RWPE1 (cell line): Measurements from ENCODE around the gene EXOC7.
"Not testable (repeated sequence)": the region's sequence is repeated elsewhere in the genome, so short reads cannot be mapped to it uniquely, and the experiment has no call there.

ENCODE experiments used
- CTCF ChIA-PET: fragments of 350-600 bp; sonication (Branson Sonifier 250); formaldehyde crosslinking; extraction: SDS; loops from one replicate; lab custom pipeline; 2021; lab: Yijun Ruan, JAX
- POLR2A ChIA-PET: fragments of 400-600 bp; formaldehyde crosslinking; extraction: SDS; loops from one replicate; lab custom pipeline; 2020; ENCODE audit warnings: antibody characterized with exemption; ENCODE audit not compliant: low non-redundant PET; lab: Yijun Ruan, JAX
- DNase-seq: peaks from one replicate; pipeline ENCODE4 v3.0.0; 2012; ENCODE audit warnings: low spot score
- H3K27ac ChIP-seq: fragments of 450-650 bp; 2 replicates; pipeline ENCODE4 v1.5.1; 2017
- CTCF ChIP-seq: fragments of 450-650 bp; conservative IDR thresholded peaks from 2 replicates; pipeline ENCODE4 v1.5.1; 2017; ENCODE audit warnings: low read depth, mild to moderate bottlenecking

The EXOC7 gene

GRCh38 chr17:76048025-76048605, 55.5 kb downstream of the EXOC7 start:
- DNase-seq: no peak
- no peak for TF ChIP-seq CTCF
- ChIA-PET CTCF (no interaction called here), POLR2A (no interaction called here)
- H3K27ac ChIP-seq: no peak overlapping the region

- POLR2A ChIA-PET: no interaction called here
These were observed 57.5 kb downstream of the EXOC7 start for GRCh38 chr17:76046064-76046463.

GRCh38 chr17:76044475-76045007, 59.0 kb downstream of the EXOC7 start:
- CTCF ChIA-PET, H3K27ac ChIP-seq, DNase-seq, POLR2A ChIA-PET: not testable (repeated sequence)

More at GRCh38 chr17:76046064-76046463, 57.5 kb downstream of the EXOC7 start:
- no peak overlapping the region for H3K27ac ChIP-seq
- CTCF ChIA-PET: no interaction called here
- TF ChIP-seq CTCF: no peak
- DNase-seq: peak; percentile 29

GRCh38 chr17:76042868-76043267, 60.7 kb downstream of the EXOC7 start:
- H3K27ac ChIP-seq, CTCF ChIA-PET, DNase-seq, POLR2A ChIA-PET: not testable (repeated sequence)

GRCh38 chr17:76040376-76040775, 63.2 kb downstream of the EXOC7 start:
- no peak overlapping the region; the same call in 1 of the 2 replicates for H3K27ac ChIP-seq
- CTCF ChIA-PET: no interaction called here
- POLR2A ChIA-PET: no interaction called here
- no peak for DNase-seq
- TF ChIP-seq CTCF: no peak

GRCh38 chr17:76039121-76039520, 64.5 kb downstream of the EXOC7 start:
- H3K27ac ChIP-seq: peak overlapping the region; percentile 27
- no peak for DNase-seq
- ChIA-PET CTCF (interaction anchor here (0.6 kb wide), 1 partner anchor 48 kb away, joined by 3 read pairs; no protein-coding TSS in a partner anchor), POLR2A (no interaction called here)
- TF ChIP-seq CTCF: no peak

- DNase-seq: no peak
- TF ChIP-seq CTCF: no peak
- POLR2A ChIA-PET: no interaction called here
- no peak overlapping the region for H3K27ac ChIP-seq
- CTCF ChIA-PET: interaction anchor here (1.0 to 1.3 kb wide), 2 partner anchors 24 to 32 kb away, joined by 4 read pairs; no protein-coding TSS in a partner anchor
These were observed 65.5 kb downstream of the EXOC7 start for GRCh38 chr17:76038050-76038449.
